ENCODE results near the gene MRPS12.
"Not testable (repeated sequence)": the region's sequence is repeated elsewhere in the genome, so short reads cannot be mapped to it uniquely, and the experiment has no call there.

Gene MRPS12

DNA sequence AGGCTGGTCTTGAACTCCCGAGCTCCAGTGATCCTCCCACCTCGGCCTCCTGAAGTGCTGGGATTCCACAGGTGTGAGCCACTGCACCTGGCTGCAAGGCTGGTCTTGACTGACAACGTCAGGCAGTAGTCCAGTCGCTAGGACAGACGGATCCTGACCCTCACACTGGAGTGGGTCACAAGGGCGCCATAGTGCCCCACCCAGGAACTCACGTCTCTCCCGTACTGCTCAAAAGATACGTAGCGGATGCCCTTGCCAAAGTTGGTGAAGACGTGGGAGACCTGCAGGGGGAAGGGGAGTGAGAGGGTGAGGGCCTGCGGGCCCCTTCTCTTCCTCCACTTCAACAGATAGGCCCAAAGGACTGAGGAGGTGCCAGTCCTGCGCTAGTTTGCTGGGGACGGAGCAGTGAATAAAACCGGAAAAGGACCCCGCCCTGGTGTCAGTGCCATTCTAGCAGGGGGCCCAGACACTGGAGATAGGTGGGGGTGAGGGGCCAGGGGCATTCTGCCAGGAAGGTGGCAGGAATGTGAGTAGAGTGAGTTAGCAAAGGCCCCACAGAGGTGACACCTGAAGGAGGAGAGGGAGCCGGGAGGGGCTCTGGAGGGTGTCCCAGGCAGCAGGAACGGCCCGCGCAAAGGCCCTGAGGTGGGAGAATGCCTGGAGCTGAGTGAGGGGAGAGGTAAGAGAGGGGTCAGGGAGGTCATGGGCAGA is 11.9 kb downstream of the MRPS12 start:
- no peak for DNase-seq

DNA sequence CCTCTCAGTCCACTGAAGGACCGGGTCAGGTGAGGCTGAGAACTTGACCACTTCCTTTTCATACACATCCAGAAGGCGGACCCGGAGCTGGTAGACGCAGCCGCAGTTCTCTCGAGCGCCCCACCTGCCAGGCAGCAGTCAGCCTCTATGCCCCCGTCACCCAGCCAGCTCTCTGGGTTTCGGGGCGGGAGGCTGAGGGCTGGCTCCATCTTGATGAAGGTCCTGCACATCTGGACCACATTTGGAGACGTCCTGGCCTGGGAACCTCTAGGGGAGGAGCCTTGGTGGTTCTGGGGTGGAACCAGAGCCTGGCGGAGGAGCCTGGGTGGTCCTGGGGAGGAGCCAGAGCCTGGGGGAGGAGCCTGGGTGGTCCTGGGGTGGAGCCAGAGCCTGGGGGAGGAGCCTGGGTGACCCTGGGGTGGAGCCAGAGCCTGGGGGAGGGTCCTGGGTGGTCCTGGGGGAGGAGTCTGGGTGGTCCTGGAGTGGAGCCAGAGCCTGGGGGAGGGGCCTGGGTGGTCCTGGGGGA is 14.3 kb downstream of the MRPS12 start:
- DNase-seq, result no peak

GRCh38 chr19:38945562-38946228 is 15.0 kb downstream of the MRPS12 start:
- DNase-seq, result no peak

GRCh38 chr19:38946229-38947010 is 15.7 kb downstream of the MRPS12 start:
- DNase-seq, result no peak

DNA sequence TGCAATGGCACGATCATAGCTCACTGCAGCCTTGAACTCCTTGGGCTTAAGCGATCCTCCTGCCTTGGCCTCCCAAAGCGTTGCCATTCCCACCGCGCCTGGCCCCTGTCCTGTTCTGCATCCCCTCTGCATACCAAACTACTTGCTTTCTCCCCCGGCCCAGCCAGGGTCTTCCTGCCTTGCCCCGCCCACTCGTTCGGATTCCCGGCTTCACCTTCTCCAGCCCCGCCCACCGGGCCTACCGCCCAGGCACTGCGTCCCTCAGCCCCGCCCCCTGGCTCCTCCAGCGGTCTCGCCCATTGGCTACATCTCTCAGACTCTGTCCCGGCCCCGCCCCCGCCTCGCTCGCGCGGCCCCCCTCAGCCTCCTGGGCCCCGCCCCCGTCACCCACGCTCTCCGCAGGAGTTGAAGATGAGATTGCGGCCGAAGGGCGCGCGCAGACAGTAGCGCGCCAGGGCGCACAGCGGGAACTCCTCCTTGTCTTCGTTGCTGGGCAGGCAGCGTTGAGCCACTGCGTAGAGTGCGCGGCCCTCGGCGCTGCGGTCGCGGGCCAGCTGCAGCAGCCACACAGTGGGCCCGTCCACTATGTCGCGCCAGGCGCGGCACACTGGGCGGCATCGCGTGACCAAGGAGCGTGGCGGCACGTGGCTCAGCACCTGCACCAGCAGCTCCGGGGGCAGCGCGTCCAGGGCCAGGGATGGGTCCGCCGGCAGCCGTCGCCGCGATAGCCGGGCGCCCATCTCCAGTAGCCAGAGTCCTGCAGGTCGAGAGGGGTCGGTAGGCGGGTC is 19.0 kb downstream of the MRPS12 start:
- peak; percentile 82 for DNase-seq

GRCh38 chr19:38951187-38951586 is 20.4 kb downstream of the MRPS12 start:
- DNase-seq, result no peak

GRCh38 chr19:38952395-38953165 is 21.8 kb downstream of the MRPS12 start:
- no peak for DNase-seq

DNA sequence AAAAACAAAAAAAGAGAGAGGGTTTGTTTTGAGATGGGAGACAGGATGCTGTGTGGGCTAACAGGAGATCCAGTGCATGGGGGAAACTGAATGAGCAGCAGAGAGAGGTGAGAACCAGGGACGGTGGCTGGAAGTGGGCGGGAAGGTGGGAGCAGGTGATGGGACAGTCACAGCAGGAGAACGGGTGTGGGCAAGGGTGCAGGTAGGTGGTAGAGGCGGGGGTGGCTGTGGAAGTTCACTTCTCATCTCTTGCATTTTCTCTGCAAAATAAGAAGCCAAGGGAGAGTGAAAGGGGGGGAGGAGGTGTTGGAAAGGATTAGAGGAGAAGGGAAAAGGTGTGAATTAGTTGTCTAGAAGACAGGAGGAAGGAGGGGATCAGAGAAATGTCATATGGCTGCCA is 22.9 kb downstream of the MRPS12 start:
- DNase-seq, result no peak

- no peak for DNase-seq
These were observed 25.5 kb downstream of the MRPS12 start for GRCh38 chr19:38956264-38956663.

DNA sequence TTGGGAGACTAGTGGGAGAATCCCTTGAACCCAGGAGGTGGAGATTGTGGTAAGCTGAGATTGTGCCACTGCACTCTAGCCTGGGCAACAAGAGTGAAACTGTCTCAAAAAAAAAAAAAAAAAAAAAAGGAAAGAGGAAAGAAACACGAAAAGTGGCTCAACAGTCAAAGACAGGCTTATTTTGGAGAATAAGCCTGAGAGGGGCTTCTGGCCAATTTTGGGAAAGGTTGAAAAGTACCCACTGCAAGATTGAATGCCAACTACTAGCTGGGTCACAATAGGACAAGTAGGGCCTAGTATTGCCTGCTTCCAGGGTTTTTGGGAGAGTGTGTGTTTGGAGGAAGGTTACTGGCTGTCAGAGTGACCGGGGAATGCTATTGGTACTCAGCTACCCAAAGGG is 27.6 kb downstream of the MRPS12 start:
- DNase-seq, result no peak

- DNase-seq, result no peak
These were observed 28.9 kb downstream of the MRPS12 start for GRCh38 chr19:38959618-38960017.

GRCh38 chr19:38964738-38965137 is 34.0 kb downstream of the MRPS12 start:
- no peak for DNase-seq

DNA sequence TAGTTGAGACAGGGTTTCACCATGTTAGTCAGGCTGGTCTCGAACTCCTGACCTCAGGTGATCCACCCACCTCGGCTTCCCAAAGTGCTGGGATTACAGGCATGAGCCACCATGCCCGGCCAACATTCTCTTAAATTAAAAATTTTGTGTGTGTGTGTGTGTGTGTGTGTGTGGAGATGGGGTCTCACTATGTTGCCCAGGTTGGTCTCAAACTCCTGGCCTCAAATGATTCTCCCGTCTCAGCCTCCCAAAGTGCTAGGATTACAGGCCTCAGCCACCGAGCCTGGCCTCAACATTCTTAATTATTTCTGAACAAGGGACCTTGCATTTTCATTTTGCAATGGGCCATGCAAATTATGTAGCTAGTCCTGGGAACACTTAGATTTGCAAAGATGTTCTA is 35.4 kb downstream of the MRPS12 start:
- not testable (repeated sequence) for DNase-seq

GRCh38 chr19:38970664-38971532 is 40.2 kb downstream of the MRPS12 start:
- DNase-seq, result peak; percentile 27

DNA sequence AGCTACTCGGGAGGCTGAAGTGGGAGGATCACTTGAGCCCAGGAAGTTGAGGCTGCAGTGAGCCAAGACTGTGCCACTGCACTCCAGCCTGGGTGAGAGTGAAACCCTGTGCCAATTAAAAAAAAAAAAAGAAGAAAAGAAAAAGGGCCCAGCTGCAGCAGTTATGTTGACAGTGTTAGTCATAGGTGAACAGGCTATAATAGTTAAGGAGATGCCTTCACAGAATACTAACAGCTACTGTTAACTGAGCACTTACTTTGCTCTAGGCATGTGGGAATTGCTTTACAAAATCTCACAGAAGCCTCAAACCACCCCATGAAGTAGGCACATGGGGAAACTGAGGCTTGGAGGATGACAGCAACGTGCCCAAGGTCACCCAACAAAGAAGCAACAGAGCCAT is 40.9 kb downstream of the MRPS12 start:
- no peak for DNase-seq

- no peak for DNase-seq
These were observed 44.0 kb downstream of the MRPS12 start for GRCh38 chr19:38974624-38975213.

- peak; percentile 59 for DNase-seq
These were observed 44.6 kb downstream of the MRPS12 start, which contains the start of gene FBXO17 for GRCh38 chr19:38975214-38975860. Gene FBXO17 (minus strand): TSS chr19:38975742. CDS start chr19:38950319, 25,423 bp downstream.

GRCh38 chr19:38975861-38976271 is 45.1 kb downstream of the MRPS12 start:
- peak; percentile 67 for DNase-seq

GRCh38 chr19:38977445-38978325 is 46.9 kb downstream of the MRPS12 start:
- peak; percentile 60 for DNase-seq

All from fibroblast of skin of right quadriceps (primary cell).